Right lobe of liver (tissue), 6 donors: ENCODE results near the gene CAND1. TPM values are rescaled to one million over a fixed set of nuclear protein-coding genes. Genes with fewer than 3 reads are reported as not detected.
A peak's percentile ranks its signal among the peaks of the same experiment; 100 is the strongest.

Experiments used
- ATAC-seq, 4 donors: fragments of 200-7000 bp; cut with Tn5 transposase; one replicate each; pipeline ENCODE4 v1.9.1; 2020; ENCODE audit warnings: mild to moderate bottlenecking in 4 of 4, moderate library complexity in 4 of 4
- DNase-seq, 3 donors: peaks; one replicate each; pipeline ENCODE4 v3.0.0-alpha.2; 2020
- H3K27ac ChIP-seq, 3 donors: fragments of 200-600 bp; one replicate each; pipeline ENCODE4 v1.8.0; 2022
- H3K27me3 ChIP-seq, 2 donors: fragments of 200-600 bp; one replicate each; pipeline ENCODE4 v1.8.0; 2022
- H3K36me3 ChIP-seq, 4 donors: fragments of 200-600 bp; sonication (generic) in 1 of 4; one replicate each; pipeline versions ENCODE4 v1.5.1 to v1.8.0; 2017 to 2022; ENCODE audit warnings: control low read depth in 1 of 4
- H3K4me1 ChIP-seq, 4 donors: fragments of 200-600 bp; sonication (generic) in 1 of 4; one replicate each; pipeline versions ENCODE4 v1.5.1 to v1.8.0; 2017 to 2022; ENCODE audit warnings: control low read depth in 1 of 4
- H3K4me3 ChIP-seq, 3 donors: fragments of 200-600 bp; one replicate each; pipeline ENCODE4 v1.8.0; 2022
- H3K9me3 ChIP-seq, 4 donors: fragments of 200-600 bp; sonication (generic) in 1 of 4; one replicate each; pipeline versions ENCODE4 v1.5.1 to v1.8.0; 2017 to 2022; ENCODE audit warnings: control low read depth in 1 of 4
- CTCF ChIP-seq, 4 donors: fragments of 200-600 bp in 3 of 4; fragments of 450-650 bp in 1 of 4; IDR thresholded peaks; one replicate each; pipeline versions ENCODE4 v1.5.1 to v1.8.0; 2016 to 2022; ENCODE audit warnings: antibody characterized with exemption in 4 of 4, mild to moderate bottlenecking in 2 of 4
- POLR2A ChIP-seq: fragments of 450-650 bp; IDR thresholded peaks from one replicate; pipeline ENCODE4 v1.6.1; 2017; ENCODE audit warnings: antibody characterized with exemption, mild to moderate bottlenecking
- WGBS: methylation state at CpG from one replicate; pipeline ENCODE4 v1.1.6; 2018; ENCODE audit warnings: low coverage, low lambda C conversion rate; ENCODE audit not compliant: insufficient coverage; ENCODE audit errors: missing lambda C conversion rate; 5-methylcytosine and 5-hydroxymethylcytosine counted together
- intact Hi-C, 2 donors: fragments of 100-400 bp; cut with DNase I; formaldehyde crosslinking; loops; one replicate each; pipeline versions ENCODE4 v1.11.2 to v1.14.1; 2022
- total RNA-seq, 6 experiments: library from RNA; depleted of rRNA in 2 of 6; stranded (reverse); fragments of >200 nt in 2 of 6; fragmentation: NEBNext Ultra II Directional in 3 of 6; extraction: Animal tissue kit (Norgen Biotek cat#: 25700) in 3 of 6; gene quantifications; one replicate each; pipeline versions ENCODE4 v1.1.0 to v1.2.4, GENCODE V29; 2016 to 2023
- donor health status: DM: no; HTN: yes; CAD: no.
- donor health status: DM: no; HTN: no; CAD: no.
- donor health status: DM: no; HTN: no; CAD: no.
- donor health status: DM: no; HTN: yes; CAD: no.
- donor health status: DM: no; HTN: yes; CAD: no.

Gene CAND1
- total RNA-seq, 6 experiments from 2014 or later = 29.3 to 64.4 (median 57.6) TPM

DNA sequence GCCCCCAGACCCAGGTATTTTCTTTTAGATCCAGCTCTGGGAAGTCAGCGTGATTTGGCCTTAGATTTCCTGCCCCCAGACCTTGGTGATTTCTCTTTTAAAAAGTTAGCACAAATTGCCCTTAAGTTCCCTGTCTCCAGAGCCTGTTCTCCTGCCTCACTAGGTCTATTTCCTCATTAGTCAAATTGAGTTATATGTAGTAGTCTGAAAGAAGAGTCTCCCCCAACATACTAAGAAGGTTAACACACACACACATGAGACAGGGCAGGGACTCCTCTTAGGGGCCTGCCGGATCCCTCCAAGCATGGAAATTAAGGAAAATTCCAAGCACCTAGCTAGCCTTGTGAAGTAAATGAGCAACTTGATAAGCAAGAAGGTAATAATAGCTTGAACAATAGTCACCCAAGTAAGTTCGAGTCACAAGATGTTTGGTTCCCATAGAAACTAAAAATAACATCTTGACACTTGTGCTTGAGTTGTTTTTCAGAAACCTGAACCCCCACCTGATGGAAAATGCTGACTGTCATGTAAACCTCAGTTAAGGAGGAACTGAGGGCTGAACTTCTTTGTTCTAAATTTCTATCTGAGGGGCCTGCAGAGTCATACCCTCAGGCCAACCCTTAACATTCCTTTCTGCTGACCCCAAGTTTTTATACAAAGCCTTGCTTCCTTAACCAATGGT, 51.6 kb downstream of the CAND1 start:
- H3K36me3 ChIP-seq = peaks cover 0 to 6% (median 0%) of the 10 kb centered on the region in 4 donors
- DNase-seq (no peak), ATAC-seq (no peak)
- H3K27ac ChIP-seq = no peak overlapping the region
- intact Hi-C loops = no loop called here
- H3K27me3 ChIP-seq = no peaks in the 10 kb centered on the region
- H3K4me3 ChIP-seq = no peak overlapping the region
- H3K9me3 ChIP-seq = no peaks in the 10 kb centered on the region
- WGBS = 77% methylated on average over 1 of the region's 3 CpGs
- no peaks in the 10 kb centered on the region for H3K4me1 ChIP-seq
- TF ChIP-seq CTCF (IDR thresholded peaks at IDR 0.05) (no peak), POLR2A (no peak)

DNA sequence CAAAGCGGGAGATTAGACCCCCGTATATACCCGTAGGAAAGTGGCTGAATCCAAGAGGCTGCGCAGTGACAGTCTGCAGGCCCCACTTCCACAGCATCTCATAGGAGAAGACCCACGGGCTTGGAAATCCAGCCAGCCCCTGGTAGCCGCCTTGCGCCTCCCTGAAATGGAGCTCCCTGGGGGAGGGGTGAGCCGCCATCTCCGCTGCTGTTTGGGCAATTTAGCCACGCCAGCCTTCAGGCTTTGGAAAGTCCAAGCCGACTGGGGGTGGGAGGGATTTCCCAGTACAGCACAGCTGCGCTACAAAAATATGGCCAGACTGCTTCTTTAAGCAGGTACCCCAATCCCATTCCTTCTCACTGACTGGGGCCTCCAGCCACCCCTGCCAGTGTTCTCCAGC, 53.4 kb downstream of the CAND1 start:
- Histone ChIP-seq H3K27ac (no peak overlapping the region), H3K27me3 (no peaks in the 10 kb centered on the region), H3K4me1 (no peaks in the 10 kb centered on the region), H3K9me3 (no peaks in the 10 kb centered on the region), H3K4me3 (no peak overlapping the region), H3K36me3 (peaks cover 0 to 6% (median 0%) of the 10 kb centered on the region in 4 donors)
- WGBS = no CpG with 5 or more reads among the region's 12 CpGs
- intact Hi-C loops = no loop called here
- DNase-seq (no peak), ATAC-seq (peak in 1 of 4 donors; percentile 6)
- no peak for TF ChIP-seq POLR2A
- no peak for TF ChIP-seq CTCF (IDR thresholded peaks at IDR 0.05)

- no peaks in the 10 kb centered on the region for H3K27me3 ChIP-seq
- DNase-seq = no peak
- TF ChIP-seq POLR2A (no peak), CTCF (IDR thresholded peaks at IDR 0.05) (no peak)
Measured at GRCh38 chr12:67323007-67323406, 53.8 kb downstream of the CAND1 start.

DNA sequence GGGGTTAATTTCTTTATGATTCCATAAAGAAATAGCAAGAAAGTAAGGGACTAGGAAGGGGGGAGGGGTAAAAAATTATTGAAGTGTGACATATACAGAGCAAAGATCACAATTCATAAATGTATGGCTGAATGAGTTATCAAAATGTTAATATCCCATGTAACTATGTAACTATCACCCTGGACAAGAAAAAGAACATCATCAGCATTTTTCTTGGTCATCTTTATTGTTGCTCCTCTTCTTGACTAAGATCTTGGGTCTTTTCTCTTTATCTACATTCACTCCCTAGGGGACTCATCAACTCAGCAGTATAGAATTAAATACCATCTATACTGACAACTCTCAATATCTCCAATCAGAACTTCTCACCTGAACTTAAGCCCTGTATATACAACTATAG, 57.5 kb downstream of the CAND1 start:
- Histone ChIP-seq H3K9me3 (no peaks in the 10 kb centered on the region), H3K27me3 (no peaks in the 10 kb centered on the region), H3K4me1 (no peaks in the 10 kb centered on the region), H3K27ac (no peak overlapping the region), H3K4me3 (no peak overlapping the region), H3K36me3 (no peaks in the 10 kb centered on the region)
- ATAC-seq (no peak), DNase-seq (no peak)
- intact Hi-C loops = no loop called here
- no peak for TF ChIP-seq POLR2A
- TF ChIP-seq CTCF (IDR thresholded peaks at IDR 0.05) = no peak

More at GRCh38 chr12:67323007-67323406, 53.8 kb downstream of the CAND1 start:
- Histone ChIP-seq H3K36me3 (peaks cover 0 to 6% (median 0%) of the 10 kb centered on the region in 4 donors), H3K9me3 (no peaks in the 10 kb centered on the region), H3K4me1 (no peaks in the 10 kb centered on the region), H3K27ac (no peak overlapping the region), H3K4me3 (no peak overlapping the region)
- intact Hi-C loops = no loop called here
- ATAC-seq = peak in 1 of 4 donors; percentile 12
- no CpG with 5 or more reads among the region's 3 CpGs for WGBS
